ENCODE measurements around the gene FAIM2.
"Not testable (repeated sequence)": the region's sequence is repeated elsewhere in the genome, so short reads cannot be mapped to it uniquely, and the experiment has no call there.

FAIM2 gene

GRCh38 chr12:49865782-49866135 lies 37.9 kb downstream of the FAIM2 start:
- H3K36me3 ChIP-seq (ENCODE audit: insufficient read depth, low read length): no peaks in the 10 kb centered on the region
- H3K4me1 ChIP-seq (ENCODE audit: insufficient read depth, low read length): no peaks in the 10 kb centered on the region
- no peaks in the 10 kb centered on the region for H3K9me3 ChIP-seq (ENCODE audit: control insufficient read depth, insufficient read depth, low read length)
- no peak overlapping the region for H3K9ac ChIP-seq (ENCODE audit: low read depth, low read length)

- H3K4me1 ChIP-seq (ENCODE audit: insufficient read depth, low read length): no peaks in the 10 kb centered on the region
- no peaks in the 10 kb centered on the region for H3K36me3 ChIP-seq (ENCODE audit: insufficient read depth, low read length)
- H3K9me3 ChIP-seq (ENCODE audit: control insufficient read depth, insufficient read depth, low read length): no peaks in the 10 kb centered on the region
- H3K9ac ChIP-seq (ENCODE audit: low read depth, low read length): no peak overlapping the region
Measured at GRCh38 chr12:49865109-49865781, 38.5 kb downstream of the FAIM2 start.

DNA sequence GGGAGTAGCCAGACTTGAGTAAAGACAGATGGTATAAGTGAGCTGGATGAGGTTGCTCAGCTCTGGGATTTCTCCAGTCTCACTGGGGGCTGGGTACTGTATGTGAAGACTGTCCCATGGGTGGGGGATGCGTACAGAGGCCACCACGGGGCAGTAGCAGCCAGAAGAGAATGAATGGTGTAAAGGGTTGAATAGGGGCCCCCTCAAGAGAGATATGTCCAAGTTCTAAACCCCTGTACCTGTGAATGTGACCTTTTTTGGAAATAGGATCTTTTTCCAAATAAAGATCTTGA lies 39.0 kb downstream of the FAIM2 start:
- no peaks in the 10 kb centered on the region for H3K9me3 ChIP-seq (ENCODE audit: control insufficient read depth, insufficient read depth, low read length)
- H3K4me1 ChIP-seq (ENCODE audit: insufficient read depth, low read length): no peaks in the 10 kb centered on the region
- H3K9ac ChIP-seq (ENCODE audit: low read depth, low read length): no peak overlapping the region
- H3K36me3 ChIP-seq (ENCODE audit: insufficient read depth, low read length): no peaks in the 10 kb centered on the region

GRCh38 chr12:49863946-49864797 lies 39.5 kb downstream of the FAIM2 start:
- Histone ChIP-seq H3K9ac (ENCODE audit: low read depth, low read length) (no peak overlapping the region), H3K36me3 (ENCODE audit: insufficient read depth, low read length) (no peaks in the 10 kb centered on the region), H3K9me3 (ENCODE audit: control insufficient read depth, insufficient read depth, low read length) (no peaks in the 10 kb centered on the region)

GRCh38 chr12:49860921-49861320 lies 42.8 kb downstream of the FAIM2 start:
- not testable (repeated sequence) for H3K9ac ChIP-seq (ENCODE audit: low read depth, low read length); H3K36me3 ChIP-seq (ENCODE audit: insufficient read depth, low read length); H3K9me3 ChIP-seq (ENCODE audit: control insufficient read depth, insufficient read depth, low read length); H3K4me1 ChIP-seq (ENCODE audit: insufficient read depth, low read length)

More at GRCh38 chr12:49863946-49864797, 39.5 kb downstream of the FAIM2 start:
- no peaks in the 10 kb centered on the region for H3K4me1 ChIP-seq (ENCODE audit: insufficient read depth, low read length)

DNA sequence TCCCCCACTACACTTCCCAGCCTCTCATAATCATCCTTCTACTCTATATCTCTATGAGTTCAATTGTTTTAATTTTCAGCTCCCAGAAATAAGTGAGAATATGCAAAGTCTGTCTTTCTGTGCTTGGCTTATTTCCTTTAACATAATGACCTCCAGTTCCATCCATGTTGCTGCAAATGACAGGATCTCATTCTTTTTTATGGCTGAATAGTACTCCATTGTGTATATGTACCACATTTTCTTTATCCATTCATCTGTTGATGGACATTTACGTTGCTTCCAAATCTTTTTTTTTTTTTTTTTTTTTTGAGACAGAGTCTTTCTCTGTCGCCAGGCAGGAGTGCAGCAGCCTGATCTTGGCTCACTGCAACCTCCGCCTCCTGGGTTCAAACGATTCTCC lies 47.8 kb downstream of the FAIM2 start:
- not testable (repeated sequence) for H3K36me3 ChIP-seq (ENCODE audit: insufficient read depth, low read length); H3K9me3 ChIP-seq (ENCODE audit: control insufficient read depth, insufficient read depth, low read length); H3K4me1 ChIP-seq (ENCODE audit: insufficient read depth, low read length); H3K9ac ChIP-seq (ENCODE audit: low read depth, low read length)

DNA sequence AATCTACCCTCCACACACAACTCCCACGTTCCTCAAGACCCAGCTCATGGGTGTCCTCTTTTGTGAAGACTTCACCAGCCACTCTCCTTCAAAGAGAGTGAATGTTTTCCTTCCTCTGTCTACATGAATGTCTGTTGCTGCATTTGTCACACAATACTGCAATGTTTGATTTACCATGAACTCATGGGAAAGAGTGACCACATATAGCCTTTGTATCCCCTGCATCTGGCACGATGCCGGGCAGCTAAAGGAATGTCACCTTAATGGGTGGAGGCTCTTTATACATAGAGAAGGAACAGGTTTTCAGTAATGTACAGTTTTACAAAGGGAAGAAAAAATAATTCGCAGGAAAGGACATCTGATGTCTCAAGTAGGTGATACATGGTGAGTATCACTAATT lies 48.7 kb downstream of the FAIM2 start:
- Histone ChIP-seq H3K9ac (ENCODE audit: low read depth, low read length) (no peak overlapping the region), H3K9me3 (ENCODE audit: control insufficient read depth, insufficient read depth, low read length) (no peaks in the 10 kb centered on the region), H3K4me1 (ENCODE audit: insufficient read depth, low read length) (no peaks in the 10 kb centered on the region), H3K36me3 (ENCODE audit: insufficient read depth, low read length) (no peaks in the 10 kb centered on the region)

DNA sequence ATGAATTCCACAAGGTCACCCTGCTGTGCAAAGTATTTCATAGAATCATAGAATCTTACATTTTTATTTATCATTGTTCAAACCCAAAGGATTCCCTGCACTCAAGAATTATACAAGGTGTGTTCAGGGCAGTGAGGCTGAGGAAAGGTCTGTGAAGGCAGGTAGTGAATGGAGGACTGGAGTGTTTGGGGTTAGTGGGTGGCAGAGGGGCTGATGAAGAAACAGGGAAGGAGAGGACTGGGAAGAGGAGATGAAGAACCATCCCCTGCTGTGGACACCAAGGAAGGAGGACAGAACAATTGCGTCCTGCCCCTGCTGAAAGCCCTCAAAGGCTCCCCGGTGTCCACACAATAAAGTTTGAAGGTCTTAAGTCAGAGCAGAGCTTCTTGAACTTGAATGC lies 50.0 kb downstream of the FAIM2 start:
- no peaks in the 10 kb centered on the region for H3K4me1 ChIP-seq (ENCODE audit: insufficient read depth, low read length)
- no peaks in the 10 kb centered on the region for H3K36me3 ChIP-seq (ENCODE audit: insufficient read depth, low read length)
- H3K9ac ChIP-seq (ENCODE audit: low read depth, low read length): no peak overlapping the region
- H3K9me3 ChIP-seq (ENCODE audit: control insufficient read depth, insufficient read depth, low read length): no peaks in the 10 kb centered on the region

GRCh38 chr12:49847161-49847560 lies 56.5 kb downstream of the FAIM2 start:
- H3K9ac ChIP-seq (ENCODE audit: low read depth, low read length): no peak overlapping the region
- H3K9me3 ChIP-seq (ENCODE audit: control insufficient read depth, insufficient read depth, low read length): no peaks in the 10 kb centered on the region
- no peaks in the 10 kb centered on the region for H3K36me3 ChIP-seq (ENCODE audit: insufficient read depth, low read length)
- H3K4me1 ChIP-seq (ENCODE audit: insufficient read depth, low read length): 0 out of 2 replicates have a peak, but pooled peaks cover 5% of the 10 kb centered on the region

DNA sequence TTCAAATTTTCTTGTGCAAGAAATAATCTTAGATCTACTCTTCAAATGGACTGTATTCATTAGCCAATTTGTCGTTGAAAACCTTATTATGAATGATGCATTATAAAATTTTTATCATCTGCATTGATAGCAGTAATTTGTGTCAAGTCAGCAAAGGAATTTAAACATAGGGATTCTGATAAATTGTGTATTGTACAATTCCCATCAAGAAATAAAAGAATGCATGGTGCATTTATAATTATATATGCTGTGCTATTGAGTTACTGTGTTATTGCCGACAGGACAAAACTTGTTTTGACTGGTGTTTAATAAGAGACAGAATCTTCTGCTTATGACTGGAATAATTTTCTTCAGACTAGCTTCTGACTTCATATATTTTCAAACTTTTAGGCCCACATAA lies 57.7 kb downstream of the FAIM2 start:
- Histone ChIP-seq H3K36me3 (ENCODE audit: insufficient read depth, low read length) (no peaks in the 10 kb centered on the region), H3K9ac (ENCODE audit: low read depth, low read length) (no peak overlapping the region), H3K4me1 (ENCODE audit: insufficient read depth, low read length) (peaks cover 10% of the 10 kb centered on the region; the same call in 1 of the 2 replicates), H3K9me3 (ENCODE audit: control insufficient read depth, insufficient read depth, low read length) (no peaks in the 10 kb centered on the region)

- peak overlapping the region; percentile 100; the same call in 1 of the 2 replicates for H3K9ac ChIP-seq (ENCODE audit: low read depth, low read length)
- H3K36me3 ChIP-seq (ENCODE audit: insufficient read depth, low read length): no peaks in the 10 kb centered on the region
- H3K4me1 ChIP-seq (ENCODE audit: insufficient read depth, low read length): peaks cover 10% of the 10 kb centered on the region; the same call in 1 of the 2 replicates
- H3K9me3 ChIP-seq (ENCODE audit: control insufficient read depth, insufficient read depth, low read length): no peaks in the 10 kb centered on the region
Measured at GRCh38 chr12:49843876-49844437, 59.7 kb downstream of the FAIM2 start.

DNA sequence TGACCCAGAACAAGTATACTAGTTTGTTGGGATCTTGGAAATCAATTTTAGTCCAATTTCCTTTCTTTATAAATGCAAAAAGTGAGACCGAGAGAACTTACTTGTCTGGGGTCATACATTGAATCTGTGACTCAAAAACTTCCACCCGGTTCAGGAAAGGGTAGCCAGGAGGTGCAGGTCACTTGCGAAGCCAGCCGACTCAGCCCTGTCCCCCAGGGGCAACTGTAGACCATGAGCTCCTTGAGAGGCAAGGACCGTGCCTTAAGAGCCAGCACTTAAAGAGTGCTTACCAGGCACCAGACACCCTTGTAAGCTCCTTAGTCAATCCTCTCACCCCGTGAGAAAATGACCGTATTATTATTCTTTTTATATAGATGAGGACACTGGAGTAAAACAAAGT lies 60.3 kb downstream of the FAIM2 start:
- Histone ChIP-seq H3K36me3 (ENCODE audit: insufficient read depth, low read length) (no peaks in the 10 kb centered on the region), H3K4me1 (ENCODE audit: insufficient read depth, low read length) (peaks cover 10% of the 10 kb centered on the region; the same call in 1 of the 2 replicates), H3K9me3 (ENCODE audit: control insufficient read depth, insufficient read depth, low read length) (no peaks in the 10 kb centered on the region), H3K9ac (ENCODE audit: low read depth, low read length) (peak overlapping the region; percentile 100)

- peaks cover 10% of the 10 kb centered on the region; the same call in 1 of the 2 replicates for H3K4me1 ChIP-seq (ENCODE audit: insufficient read depth, low read length)
- H3K9me3 ChIP-seq (ENCODE audit: control insufficient read depth, insufficient read depth, low read length): no peaks in the 10 kb centered on the region
- peak within 1 kb of the TSS; percentile 100 for H3K9ac ChIP-seq (ENCODE audit: low read depth, low read length)
- H3K36me3 ChIP-seq (ENCODE audit: insufficient read depth, low read length): no peaks in the 10 kb centered on the region
Measured at GRCh38 chr12:49842519-49843352, 61.0 kb downstream of the FAIM2 start, which contains the start of gene BCDIN3D. BCDIN3D (minus strand) TSS chr12:49843106; CDS start chr12:49843087, 19 bp downstream.

DNA sequence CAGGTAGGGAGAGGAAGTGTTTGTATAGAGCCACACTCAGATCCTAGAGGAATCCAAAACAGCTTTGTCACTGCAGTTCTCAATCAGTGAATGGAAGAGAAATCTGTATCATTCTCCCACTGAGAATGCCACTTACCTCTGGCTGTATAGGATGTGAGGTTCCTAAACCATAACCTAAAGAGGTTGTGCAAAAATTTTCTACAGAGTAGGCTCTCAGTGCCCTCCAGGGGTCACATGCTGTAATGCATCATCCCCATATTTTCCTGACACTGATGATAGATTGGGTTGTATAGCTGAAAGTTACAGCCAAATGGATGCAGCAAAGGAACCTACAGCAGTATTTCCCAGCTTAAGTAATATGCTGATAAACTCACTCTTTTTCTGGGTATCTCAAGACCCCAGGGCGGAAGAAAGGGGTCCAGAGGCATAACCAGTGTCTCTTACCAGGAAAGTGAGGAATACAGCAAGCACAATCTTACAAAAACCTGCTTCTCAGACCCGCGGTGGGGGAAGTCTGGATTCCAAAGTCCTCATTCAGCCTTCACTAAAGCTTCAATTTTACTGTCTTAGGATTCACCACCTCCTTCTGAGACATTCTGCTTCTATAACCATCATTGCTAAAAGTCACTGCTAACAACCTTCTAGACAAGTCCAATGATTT lies 64.6 kb downstream of the FAIM2 start:
- Histone ChIP-seq H3K36me3 (ENCODE audit: insufficient read depth, low read length) (no peaks in the 10 kb centered on the region), H3K4me1 (ENCODE audit: insufficient read depth, low read length) (peaks cover 10% of the 10 kb centered on the region; the same call in 1 of the 2 replicates), H3K9me3 (ENCODE audit: control insufficient read depth, insufficient read depth, low read length) (no peaks in the 10 kb centered on the region), H3K9ac (ENCODE audit: low read depth, low read length) (no peak overlapping the region)

All from ES-I3 (cell line).